WTC11 (cell line): ENCODE results near the gene UBE2E1. TPM values are rescaled to one million over a fixed set of nuclear protein-coding genes. Genes with fewer than 3 reads are reported as not detected.

Experiments used
- ATAC-seq: fragments of 200-7000 bp; cut with Tn5 transposase; 2 replicates; pipeline ENCODE4 v1.10.0; 2021; ENCODE audit warnings: mild to moderate bottlenecking, moderate library complexity
- CTCF ChIA-PET: fragments of 300-600 bp; sonication (Branson Sonifier 250); formaldehyde crosslinking; loops from one replicate; lab custom pipeline; 2021; ENCODE audit warnings: antibody characterized with exemption; lab: Charles Lee
- POLR2A ChIA-PET: fragments of 350-600 bp; sonication (Branson Sonifier 250); formaldehyde crosslinking; loops from one replicate; lab custom pipeline; 2021; ENCODE audit warnings: antibody characterized with exemption; lab: Charles Lee
- DNase-seq: peaks from one replicate; pipeline ENCODE4 v3.0.0; 2021; ENCODE audit warnings: low spot score
- H3K27ac Mint-ChIP-seq: 2 replicates; pipeline ENCODE4 v1.8.0; 2021; ENCODE audit warnings: mixed read lengths
- H3K27me3 Mint-ChIP-seq: 2 replicates; pipeline ENCODE4 v1.8.0; 2021; ENCODE audit warnings: low read depth, mild to moderate bottlenecking, moderate library complexity, mixed read lengths
- H3K36me3 Mint-ChIP-seq: 2 replicates; pipeline ENCODE4 v1.8.0; 2021; ENCODE audit warnings: mixed read lengths
- H3K4me1 Mint-ChIP-seq: 2 replicates; pipeline ENCODE4 v1.8.0; 2022; ENCODE audit warnings: mixed read lengths
- H3K4me3 Mint-ChIP-seq: 2 replicates; pipeline ENCODE4 v1.8.0; 2021; ENCODE audit warnings: mild to moderate bottlenecking, moderate library complexity, mixed read lengths
- H3K9me3 Mint-ChIP-seq: 2 replicates; pipeline ENCODE4 v1.8.0; 2021; ENCODE audit warnings: mixed read lengths
- CREB1 ChIP-seq: sonication (generic); formaldehyde crosslinking; IDR thresholded peaks from 2 replicates; pipeline ENCODE4 v1.8.0; 2023; ENCODE audit warnings: mild to moderate bottlenecking, missing genetic modification reagents
- E2F1 ChIP-seq: sonication (generic); formaldehyde crosslinking; IDR thresholded peaks from 2 replicates; pipeline ENCODE4 v1.8.0; 2022; ENCODE audit warnings: mild to moderate bottlenecking, missing genetic modification reagents
- EMX1 ChIP-seq: fragments of 250-450 bp; sonication (Bioruptor Pico); IDR thresholded peaks from 2 replicates; pipeline ENCODE4 v1.8.0; 2021; ENCODE audit warnings: mild to moderate bottlenecking
- GTF2I ChIP-seq: fragments of 250-450 bp; sonication (Bioruptor Pico); conservative IDR thresholded peaks from 2 replicates; pipeline ENCODE4 v1.4.0; 2021; ENCODE audit warnings: mild to moderate bottlenecking
- KAT7 ChIP-seq: sonication (generic); formaldehyde crosslinking; IDR thresholded peaks from 2 replicates; pipeline ENCODE4 v1.8.1; 2023; ENCODE audit warnings: missing genetic modification reagents, mild to moderate bottlenecking, borderline replicate concordance
- MYBL2 ChIP-seq: sonication (generic); formaldehyde crosslinking; IDR thresholded peaks from 2 replicates; pipeline ENCODE4 v1.8.1; 2023; ENCODE audit warnings: mild to moderate bottlenecking, moderate library complexity, missing genetic modification reagents
- NFATC4 ChIP-seq: fragments of 250-450 bp; sonication (Bioruptor Pico); IDR thresholded peaks from 2 replicates; pipeline ENCODE4 v1.9.0; 2021; ENCODE audit warnings: mild to moderate bottlenecking
- NFE2L1 ChIP-seq: sonication (generic); formaldehyde crosslinking; IDR thresholded peaks from 2 replicates; pipeline ENCODE4 v1.8.1; 2023; ENCODE audit warnings: missing genetic modification reagents
- NFYB ChIP-seq: sonication (generic); formaldehyde crosslinking; conservative IDR thresholded peaks from 2 replicates; pipeline ENCODE4 v1.8.0; 2022; ENCODE audit warnings: low read depth, missing genetic modification reagents
- SMAD4 ChIP-seq: sonication (generic); formaldehyde crosslinking; IDR thresholded peaks from 2 replicates; pipeline ENCODE4 v1.8.0; 2022; ENCODE audit warnings: mild to moderate bottlenecking, missing genetic modification reagents
- SOX15 ChIP-seq: fragments of 250-450 bp; sonication (Bioruptor Pico); IDR thresholded peaks from 2 replicates; pipeline ENCODE4 v1.9.0; 2021; ENCODE audit warnings: mild to moderate bottlenecking
- ZNF263 ChIP-seq: sonication (generic); formaldehyde crosslinking; IDR thresholded peaks from 2 replicates; pipeline ENCODE4 v1.8.1; 2022; ENCODE audit warnings: low read depth, mild to moderate bottlenecking, moderate library complexity, missing genetic modification reagents
- ZNF423 ChIP-seq: fragments of 250-450 bp; sonication (Bioruptor Pico); IDR thresholded peaks from 2 replicates; pipeline ENCODE4 v2.1.2; 2022; ENCODE audit warnings: mild to moderate bottlenecking, moderate library complexity
- ZNF532 ChIP-seq: fragments of 250-450 bp; sonication (Bioruptor Pico); IDR thresholded peaks from 2 replicates; pipeline ENCODE4 v1.9.0; 2021; ENCODE audit warnings: mild to moderate bottlenecking, borderline replicate concordance
- total RNA-seq: library from RNA; stranded (reverse); gene quantifications from 3 replicates; pipeline ENCODE4 v1.2.3, GENCODE V29; 2021
- TF ChIP-seq, protein P1 (sequence below): sonication (generic); formaldehyde crosslinking; conservative IDR thresholded peaks from 2 replicates; pipeline ENCODE4 v1.8.1; 2022; ENCODE audit warnings: mild to moderate bottlenecking, missing genetic modification reagents
- TF ChIP-seq, protein P2 (sequence below): fragments of 200-600 bp; IDR thresholded peaks from 2 replicates; pipeline ENCODE4 v1.8.0; 2022; ENCODE audit warnings: antibody characterized with exemption
- TF ChIP-seq, protein P3 (sequence below): sonication (generic); formaldehyde crosslinking; IDR thresholded peaks from 2 replicates; pipeline ENCODE4 v1.8.1; 2023; ENCODE audit warnings: mild to moderate bottlenecking, moderate library complexity, missing genetic modification reagents
- TF ChIP-seq, protein P4 (sequence below): fragments of 250-450 bp; sonication (Bioruptor Pico); IDR thresholded peaks from 2 replicates; pipeline ENCODE4 v1.9.0; 2021; ENCODE audit warnings: moderate library complexity, mild to moderate bottlenecking, inconsistent platforms, borderline replicate concordance

The UBE2E1 gene
- total RNA-seq, 1 experiment from 2014 or later = 121 TPM

DNA sequence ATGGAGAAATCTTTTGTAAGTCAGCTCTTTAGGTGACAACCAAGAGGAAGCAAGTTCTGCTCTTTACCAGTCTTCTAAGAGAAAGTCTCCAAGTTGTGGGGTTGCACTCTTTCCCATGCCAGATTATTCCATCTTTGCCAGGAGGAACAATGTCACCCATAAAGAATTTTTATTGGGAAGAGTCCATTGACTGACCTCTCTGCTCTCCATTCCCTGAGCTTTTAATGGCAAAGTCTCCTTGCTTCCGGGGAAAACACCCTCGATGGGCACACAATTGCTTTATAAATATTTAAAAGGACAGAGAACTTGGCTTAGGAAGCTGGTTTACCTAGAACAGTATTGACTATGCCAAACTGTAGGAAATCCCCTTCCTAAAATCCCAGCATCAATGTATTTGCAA lies 19.9 kb upstream of the UBE2E1 start (continued):
- TF ChIP-seq ZNF532 (CRISPR knock-in tag) = no peak
- no peak for TF ChIP-seq ZNF423 (CRISPR knock-in tag)
- TF ChIP-seq, protein P1, sequence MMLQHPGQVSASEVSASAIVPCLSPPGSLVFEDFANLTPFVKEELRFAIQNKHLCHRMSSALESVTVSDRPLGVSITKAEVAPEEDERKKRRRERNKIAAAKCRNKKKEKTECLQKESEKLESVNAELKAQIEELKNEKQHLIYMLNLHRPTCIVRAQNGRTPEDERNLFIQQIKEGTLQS (CRISPR knock-in tag) = no peak
- no peak for TF ChIP-seq E2F1 (CRISPR knock-in tag)
- TF ChIP-seq EMX1 (CRISPR knock-in tag) = no peak
- TF ChIP-seq NFYB = no peak

DNA sequence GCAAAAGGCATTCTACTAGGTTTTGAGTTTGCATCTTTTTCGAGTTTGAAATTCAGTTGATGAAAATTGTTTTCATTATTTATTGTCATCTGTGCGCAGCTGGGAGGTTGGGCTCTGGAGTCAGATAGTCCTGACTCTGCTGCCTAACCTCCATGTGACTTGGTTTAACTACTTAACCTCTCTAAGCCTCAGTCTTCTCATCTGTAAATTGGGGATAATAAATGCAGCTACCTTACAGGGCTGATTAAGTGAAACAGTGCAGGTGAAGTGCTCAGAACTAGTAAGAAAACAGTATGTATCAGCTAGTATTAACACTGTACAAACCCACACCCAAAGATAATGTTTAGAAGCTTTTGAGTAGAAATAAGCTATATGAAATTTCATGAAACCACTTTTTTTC lies 14.1 kb upstream of the UBE2E1 start:
- CTCF ChIA-PET = no interaction called here
- Mint-ChIP-seq H3K36me3 (no peaks in the 10 kb centered on the region), H3K9me3 (no peaks in the 10 kb centered on the region), H3K27me3 (no peaks in the 10 kb centered on the region), H3K4me3 (no peak overlapping the region), H3K4me1 (peaks cover 3% of the 10 kb centered on the region), H3K27ac (no peak overlapping the region)
- POLR2A ChIA-PET = no interaction called here
- ATAC-seq (no peak), DNase-seq (no peak)
- no peak for TF ChIP-seq SOX15 (CRISPR knock-in tag)
- no peak for TF ChIP-seq NFE2L1
- TF ChIP-seq ZNF263 = no peak
- TF ChIP-seq, protein P2, sequence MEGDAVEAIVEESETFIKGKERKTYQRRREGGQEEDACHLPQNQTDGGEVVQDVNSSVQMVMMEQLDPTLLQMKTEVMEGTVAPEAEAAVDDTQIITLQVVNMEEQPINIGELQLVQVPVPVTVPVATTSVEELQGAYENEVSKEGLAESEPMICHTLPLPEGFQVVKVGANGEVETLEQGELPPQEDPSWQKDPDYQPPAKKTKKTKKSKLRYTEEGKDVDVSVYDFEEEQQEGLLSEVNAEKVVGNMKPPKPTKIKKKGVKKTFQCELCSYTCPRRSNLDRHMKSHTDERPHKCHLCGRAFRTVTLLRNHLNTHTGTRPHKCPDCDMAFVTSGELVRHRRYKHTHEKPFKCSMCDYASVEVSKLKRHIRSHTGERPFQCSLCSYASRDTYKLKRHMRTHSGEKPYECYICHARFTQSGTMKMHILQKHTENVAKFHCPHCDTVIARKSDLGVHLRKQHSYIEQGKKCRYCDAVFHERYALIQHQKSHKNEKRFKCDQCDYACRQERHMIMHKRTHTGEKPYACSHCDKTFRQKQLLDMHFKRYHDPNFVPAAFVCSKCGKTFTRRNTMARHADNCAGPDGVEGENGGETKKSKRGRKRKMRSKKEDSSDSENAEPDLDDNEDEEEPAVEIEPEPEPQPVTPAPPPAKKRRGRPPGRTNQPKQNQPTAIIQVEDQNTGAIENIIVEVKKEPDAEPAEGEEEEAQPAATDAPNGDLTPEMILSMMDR = no peak
- no peak for TF ChIP-seq KAT7 (CRISPR knock-in tag)
- TF ChIP-seq SMAD4 (CRISPR knock-in tag) = no peak
- TF ChIP-seq, protein P3, sequence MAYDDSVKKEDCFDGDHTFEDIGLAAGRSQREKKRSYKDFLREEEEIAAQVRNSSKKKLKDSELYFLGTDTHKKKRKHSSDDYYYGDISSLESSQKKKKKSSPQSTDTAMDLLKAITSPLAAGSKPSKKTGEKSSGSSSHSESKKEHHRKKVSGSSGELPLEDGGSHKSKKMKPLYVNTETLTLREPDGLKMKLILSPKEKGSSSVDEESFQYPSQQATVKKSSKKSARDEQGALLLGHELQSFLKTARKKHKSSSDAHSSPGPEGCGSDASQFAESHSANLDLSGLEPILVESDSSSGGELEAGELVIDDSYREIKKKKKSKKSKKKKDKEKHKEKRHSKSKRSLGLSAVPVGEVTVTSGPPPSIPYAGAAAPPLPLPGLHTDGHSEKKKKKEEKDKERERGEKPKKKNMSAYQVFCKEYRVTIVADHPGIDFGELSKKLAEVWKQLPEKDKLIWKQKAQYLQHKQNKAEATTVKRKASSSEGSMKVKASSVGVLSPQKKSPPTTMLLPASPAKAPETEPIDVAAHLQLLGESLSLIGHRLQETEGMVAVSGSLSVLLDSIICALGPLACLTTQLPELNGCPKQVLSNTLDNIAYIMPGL (CRISPR knock-in tag) = no peak
- TF ChIP-seq MYBL2 (CRISPR knock-in tag) = no peak
- TF ChIP-seq NFATC4 = no peak
- no peak for TF ChIP-seq CREB1 (CRISPR knock-in tag)
- no peak for TF ChIP-seq GTF2I (CRISPR knock-in tag)
- TF ChIP-seq, protein P4, sequence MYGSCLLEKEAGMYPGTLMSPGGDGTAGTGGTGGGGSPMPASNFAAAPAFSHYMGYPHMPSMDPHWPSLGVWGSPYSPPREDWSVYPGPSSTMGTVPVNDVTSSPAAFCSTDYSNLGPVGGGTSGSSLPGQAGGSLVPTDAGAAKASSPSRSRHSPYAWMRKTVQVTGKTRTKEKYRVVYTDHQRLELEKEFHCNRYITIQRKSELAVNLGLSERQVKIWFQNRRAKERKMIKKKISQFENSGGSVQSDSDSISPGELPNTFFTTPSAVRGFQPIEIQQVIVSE = no peak
